NCI-H2107 treated with DMSO at 0.1 percent for 48 hours (cell line): ENCODE data around the gene BNIPL.

ENCODE experiments used
- DNase-seq: peaks from one replicate; lab custom pipeline; 2025; ENCODE audit not compliant: unreplicated experiment; lab: John Stamatoyannopoulos, UW

The BNIPL gene, protein sequence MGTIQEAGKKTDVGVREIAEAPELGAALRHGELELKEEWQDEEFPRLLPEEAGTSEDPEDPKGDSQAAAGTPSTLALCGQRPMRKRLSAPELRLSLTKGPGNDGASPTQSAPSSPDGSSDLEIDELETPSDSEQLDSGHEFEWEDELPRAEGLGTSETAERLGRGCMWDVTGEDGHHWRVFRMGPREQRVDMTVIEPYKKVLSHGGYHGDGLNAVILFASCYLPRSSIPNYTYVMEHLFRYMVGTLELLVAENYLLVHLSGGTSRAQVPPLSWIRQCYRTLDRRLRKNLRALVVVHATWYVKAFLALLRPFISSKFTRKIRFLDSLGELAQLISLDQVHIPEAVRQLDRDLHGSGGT

DNA sequence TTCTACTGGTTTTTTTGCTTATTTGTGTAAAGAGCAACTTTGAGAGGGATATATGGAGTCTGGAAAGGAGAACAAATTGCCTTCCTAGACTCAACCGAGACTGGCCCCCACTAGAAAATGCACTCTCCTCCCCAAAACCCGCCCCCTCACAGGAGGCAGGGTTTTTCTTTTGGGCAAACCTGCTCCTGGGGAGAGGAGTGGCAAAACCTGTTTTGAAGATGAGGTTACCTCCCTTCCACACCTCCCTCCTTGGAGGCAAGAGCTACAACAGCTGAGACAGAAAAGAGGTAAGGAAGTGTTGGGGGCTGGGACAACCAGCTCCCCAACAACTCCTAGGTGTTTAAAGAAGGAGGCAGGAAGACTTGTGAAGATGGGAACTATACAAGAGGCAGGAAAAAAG lies at the start of gene BNIPL:
Gene BNIPL, plus strand, starts transcription at position 231 of the 400 bp plus-strand sequence. Its CDS starts 140 bp downstream, at position 371.
- no peak for DNase-seq

DNA sequence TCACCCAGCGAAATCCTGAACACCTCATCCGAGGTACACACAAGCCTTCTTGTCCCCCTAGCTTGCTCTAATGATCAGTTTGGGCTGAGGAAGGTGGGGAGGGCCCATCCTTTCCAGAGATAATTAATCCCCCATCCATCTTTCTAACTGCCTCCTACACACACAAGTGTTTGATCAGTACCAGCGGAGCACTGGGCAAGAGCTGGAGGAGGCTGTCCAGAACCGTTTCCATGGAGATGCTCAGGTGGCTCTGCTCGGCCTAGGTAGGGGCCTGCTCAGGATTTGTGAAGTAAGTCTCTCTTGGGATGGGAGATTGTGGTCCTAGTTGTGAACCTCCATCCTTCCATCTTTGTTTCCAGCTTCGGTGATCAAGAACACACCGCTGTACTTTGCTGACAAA lies 48.5 kb upstream of the BNIPL start:
- DNase-seq = no peak

DNA sequence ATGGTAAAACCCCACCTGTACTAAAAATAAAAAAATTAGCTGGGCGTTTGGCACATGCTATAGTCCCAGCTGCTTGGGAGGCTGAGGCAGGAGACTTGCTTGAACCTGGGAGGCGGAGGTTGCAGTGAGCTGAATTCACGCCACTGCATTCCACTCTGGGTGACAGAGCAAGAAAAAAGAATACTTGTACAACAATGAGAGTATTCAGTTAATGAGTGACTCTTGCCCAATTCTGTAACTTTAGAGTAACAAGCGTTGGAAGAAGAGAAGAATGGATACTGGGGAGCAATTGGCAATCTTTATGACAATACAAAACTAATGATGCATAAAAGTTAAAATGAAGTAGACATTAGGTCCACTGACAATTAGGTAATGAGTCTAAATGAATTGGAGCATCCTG lies 43.8 kb upstream of the BNIPL start:
- no peak for DNase-seq

DNA sequence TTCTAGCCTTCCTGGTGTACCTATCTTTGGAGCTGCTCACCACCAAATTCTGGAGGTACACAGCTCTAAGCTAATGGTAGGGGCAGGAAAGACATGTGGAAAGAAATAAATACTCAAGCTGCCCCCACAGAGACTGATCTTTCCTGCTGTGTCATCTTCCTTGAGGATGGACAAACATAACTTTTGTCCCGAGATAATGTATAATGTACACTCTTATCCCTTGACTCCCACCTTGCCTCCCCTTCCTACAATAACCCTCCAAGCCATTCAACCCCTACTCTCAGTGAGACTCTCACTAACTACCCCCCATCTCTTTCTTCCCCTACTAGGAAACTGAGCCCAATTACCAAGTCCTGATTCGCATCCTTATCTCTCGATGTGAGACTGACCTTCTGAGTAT lies 42.1 kb upstream of the BNIPL start:
- no peak for DNase-seq

DNA sequence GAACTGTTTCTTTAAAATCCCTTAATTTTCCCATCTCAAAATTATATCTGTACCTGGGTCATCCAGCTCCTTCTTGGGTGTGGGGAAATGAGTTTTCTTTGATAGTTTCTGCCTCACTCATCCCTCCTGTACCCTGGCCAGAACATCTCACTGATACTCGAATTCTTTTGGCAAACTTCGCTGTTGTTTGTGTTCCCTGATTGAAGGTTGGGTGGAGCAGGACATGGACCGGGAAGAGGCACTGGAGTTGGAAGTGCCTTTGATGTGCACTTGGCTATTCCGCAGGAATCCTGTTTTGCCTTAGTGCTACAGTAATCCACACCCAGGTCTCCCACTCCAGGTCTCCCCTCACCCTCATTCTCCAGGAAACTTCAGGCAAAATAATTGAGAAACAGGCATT lies 40.9 kb upstream of the BNIPL start:
- DNase-seq = no peak

DNA sequence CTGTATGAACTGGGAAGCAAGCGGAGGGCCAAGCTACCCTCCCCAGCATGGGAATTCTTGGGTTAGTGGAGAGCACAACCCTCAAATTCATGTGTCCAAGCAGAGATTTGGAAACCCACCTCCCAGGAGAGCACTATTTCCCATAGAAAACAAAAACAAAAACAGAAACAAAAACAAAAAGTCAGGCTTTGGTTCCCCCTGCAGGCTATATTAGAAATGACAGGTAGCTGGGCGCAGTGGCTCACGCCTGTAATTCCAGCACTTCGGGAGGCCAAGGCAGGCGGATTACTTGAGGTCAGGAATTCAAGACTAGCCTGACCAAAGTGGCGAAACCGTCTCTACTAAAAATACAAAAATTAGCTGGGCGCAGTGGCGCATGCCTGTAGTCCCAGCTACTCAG lies 40.5 kb upstream of the BNIPL start:
- DNase-seq = no peak

DNA sequence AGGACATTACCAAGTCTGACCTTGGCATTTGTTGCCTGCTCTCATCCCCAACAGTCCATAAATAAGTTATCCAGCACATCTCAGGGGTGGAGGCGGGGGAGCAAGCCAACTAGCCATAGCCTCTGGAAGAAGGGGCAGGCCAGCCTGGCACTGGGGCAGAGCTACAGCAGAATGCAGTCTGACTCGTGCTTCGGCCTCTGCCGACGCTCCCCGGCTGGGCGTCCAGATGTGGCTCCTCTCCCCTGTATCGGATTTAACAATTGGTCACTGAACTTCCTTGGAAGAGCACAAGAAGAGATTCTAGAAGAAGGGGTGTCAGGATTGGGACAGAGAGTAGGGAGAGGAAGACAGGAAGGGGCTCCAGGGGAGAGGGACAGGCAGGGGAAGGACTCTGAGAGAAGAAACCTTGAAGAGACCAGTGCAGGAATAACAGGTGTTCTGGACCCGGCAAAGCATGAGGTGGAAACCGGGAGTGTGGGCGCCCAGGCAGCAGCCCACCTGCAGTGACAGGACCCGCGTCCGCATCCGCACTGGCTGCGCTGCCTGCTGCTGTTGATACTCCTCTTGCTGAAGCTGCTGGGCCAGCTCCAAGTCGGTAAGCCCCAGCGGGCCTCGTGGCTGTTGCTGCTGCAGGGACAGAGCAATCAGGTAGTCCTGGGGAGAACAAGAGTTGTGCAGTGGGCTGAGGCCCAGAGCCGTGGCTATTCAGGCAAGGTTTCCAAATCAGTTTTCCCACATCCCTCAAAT lies 39.1 kb upstream of the BNIPL start:
- DNase-seq = peak; percentile 9

DNA sequence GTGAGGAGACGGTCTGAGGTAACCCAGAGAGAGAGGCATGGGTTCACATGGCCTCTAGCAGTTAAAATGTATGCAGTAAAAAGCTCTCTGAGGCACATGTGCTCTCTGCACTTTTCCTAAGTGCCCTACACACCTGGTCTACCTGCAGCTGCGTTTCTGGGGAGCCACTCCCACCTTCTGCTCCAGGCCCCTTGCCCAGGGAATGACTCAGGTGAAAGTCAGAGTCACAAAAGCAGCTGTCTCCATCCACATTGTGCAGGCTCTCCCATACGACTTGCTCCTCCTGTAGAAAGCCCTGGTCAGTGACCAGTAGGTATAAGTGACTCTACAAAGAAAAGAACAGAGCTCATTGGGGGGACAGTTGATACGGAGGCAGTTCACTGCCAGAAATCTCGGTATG lies 38.4 kb upstream of the BNIPL start:
- DNase-seq = peak; percentile 27

DNA sequence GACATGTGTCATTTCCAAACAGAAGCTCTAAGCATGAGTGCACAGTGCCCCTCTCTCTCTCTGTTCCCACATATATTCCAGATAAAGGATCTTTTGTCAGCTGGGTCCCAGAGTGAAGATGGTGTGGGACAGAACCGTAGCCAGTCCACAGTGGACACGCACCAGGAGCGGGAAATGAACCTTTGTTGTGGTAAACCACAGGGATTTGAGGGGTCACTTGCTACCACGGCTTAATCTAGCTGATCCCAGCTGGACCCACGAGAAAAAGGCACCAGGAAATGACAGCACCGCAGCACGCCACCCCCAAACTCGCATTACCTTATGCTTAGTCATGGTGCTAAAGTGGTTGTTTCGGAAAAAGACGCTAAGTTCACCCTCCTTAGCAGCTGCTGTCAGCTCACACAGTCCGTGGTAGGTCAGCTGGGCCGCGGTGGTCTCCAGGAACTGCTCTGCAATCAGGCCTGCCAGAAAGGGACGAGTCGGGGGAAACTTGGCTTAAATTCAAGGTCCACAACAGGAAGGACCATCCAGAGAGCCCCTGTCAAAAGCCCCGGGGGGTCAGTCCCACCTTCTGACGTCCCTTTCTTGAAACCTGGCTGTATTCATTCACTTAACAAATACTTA lies 37.2 kb upstream of the BNIPL start:
- DNase-seq = no peak

DNA sequence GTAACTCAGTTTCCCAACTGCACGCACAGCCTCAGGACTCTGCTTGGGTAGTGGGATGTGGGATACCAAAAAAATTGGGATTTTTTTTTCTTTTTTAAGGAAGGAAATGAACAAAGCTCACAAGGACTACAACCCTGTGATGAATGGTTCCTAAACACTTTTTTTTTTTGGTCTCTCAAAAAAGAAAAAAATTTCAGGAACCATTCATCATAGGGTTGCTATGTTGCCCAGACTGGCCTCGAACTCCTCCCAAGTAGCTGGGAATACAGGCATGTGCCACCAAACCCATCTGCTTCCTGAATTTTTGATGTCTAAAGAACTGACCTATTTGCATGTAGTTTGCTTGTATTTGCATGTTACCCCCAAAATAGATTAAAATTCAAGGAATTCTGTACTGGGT lies 36.5 kb upstream of the BNIPL start:
- DNase-seq = no peak

DNA sequence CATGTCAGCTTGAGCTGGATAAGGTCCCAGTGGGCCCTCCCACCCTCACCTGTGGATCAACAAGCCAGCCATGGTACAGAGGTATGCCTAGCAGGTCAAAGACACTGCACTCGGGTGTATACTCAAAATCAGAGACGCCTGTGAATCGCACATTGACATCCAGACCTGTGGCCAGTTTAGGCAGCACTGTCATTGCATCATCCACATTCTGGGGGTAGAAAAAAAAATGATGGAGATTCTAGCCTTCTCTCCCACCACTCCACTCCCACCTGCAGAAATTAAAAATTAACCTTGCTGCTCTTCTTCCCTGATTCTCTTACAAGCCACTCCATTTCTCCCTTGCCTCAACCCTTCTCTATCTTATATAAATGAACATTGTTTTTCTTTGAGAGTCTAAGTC lies 36.0 kb upstream of the BNIPL start:
- DNase-seq = no peak

DNA sequence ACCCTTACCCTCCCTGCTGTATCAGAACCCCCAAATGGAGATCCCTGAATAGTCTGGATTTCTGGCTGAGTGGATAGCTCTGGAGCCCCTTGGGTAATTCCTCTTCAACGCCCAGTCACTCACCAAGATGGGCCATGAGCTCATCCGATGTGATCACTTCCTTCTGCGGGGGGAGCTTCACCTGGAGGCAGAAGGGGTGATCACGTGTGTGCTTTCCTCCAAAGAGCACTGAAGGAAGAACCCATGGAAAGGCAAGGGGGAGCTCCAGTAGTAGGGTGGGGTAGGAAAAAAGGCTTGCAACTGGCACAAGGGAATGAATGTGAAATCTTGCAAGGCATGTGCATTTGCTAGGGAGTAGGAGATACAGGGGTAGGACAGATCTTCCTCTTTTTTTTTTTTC lies 34.8 kb upstream of the BNIPL start:
- DNase-seq = no peak

DNA sequence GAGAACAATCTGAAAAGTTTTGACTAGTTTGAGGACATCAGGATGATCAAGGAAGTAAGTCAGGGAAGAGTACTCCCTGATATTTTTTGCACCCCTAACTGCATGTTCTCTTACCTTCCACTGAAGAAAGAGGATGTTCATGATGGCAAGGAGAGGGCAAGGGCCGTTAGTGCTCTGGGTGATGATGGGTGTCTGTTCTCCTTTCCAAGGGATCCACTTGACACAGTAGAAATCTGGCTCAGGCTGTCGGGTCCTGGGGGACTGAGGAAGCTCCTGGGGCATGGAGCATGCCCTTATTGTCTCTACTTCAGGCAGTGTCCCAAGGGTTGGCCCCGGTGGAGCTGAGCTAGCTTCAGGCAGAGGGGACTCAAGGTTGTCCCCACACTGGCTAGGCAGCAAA lies 34.3 kb upstream of the BNIPL start:
- no peak for DNase-seq

DNA sequence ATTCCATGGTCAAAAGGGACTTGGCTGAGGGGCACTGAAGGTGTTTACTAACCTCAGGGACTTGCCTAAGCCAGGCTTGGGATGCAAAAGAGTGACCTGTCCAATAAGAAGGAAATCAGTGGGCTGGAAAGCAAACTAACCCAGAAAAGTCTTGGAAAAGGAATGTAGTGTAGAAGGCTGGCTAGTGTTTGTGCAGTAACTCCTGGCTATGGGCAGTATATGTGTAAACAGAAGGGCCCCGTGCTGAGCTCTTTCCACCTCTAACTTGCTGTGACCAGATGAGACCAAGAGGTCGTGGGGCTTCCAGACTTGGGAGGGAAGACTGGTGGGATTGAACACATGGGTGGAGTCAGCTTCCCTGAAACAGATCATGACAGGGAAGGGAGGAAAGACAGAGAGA lies 33.8 kb upstream of the BNIPL start:
- DNase-seq = no peak

DNA sequence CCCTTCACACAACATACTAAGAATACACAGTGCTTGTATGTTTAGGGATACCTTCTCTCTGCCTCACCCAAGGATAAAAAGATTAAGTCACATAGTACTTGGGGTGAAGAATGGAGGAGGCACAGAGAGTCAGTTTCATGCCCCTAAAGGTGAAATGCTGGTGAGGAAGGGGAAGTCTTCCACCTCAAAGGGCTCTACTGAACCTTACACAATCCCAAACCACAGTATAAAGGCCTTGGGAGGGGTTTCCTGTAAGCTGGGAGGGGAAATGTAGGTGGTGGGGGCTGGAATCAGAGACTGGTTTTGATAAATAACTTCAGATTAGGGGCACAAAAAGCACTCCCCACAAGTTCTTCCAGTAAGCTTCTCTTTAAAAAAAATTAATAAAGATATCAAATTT lies 33.2 kb upstream of the BNIPL start:
- no peak for DNase-seq

DNA sequence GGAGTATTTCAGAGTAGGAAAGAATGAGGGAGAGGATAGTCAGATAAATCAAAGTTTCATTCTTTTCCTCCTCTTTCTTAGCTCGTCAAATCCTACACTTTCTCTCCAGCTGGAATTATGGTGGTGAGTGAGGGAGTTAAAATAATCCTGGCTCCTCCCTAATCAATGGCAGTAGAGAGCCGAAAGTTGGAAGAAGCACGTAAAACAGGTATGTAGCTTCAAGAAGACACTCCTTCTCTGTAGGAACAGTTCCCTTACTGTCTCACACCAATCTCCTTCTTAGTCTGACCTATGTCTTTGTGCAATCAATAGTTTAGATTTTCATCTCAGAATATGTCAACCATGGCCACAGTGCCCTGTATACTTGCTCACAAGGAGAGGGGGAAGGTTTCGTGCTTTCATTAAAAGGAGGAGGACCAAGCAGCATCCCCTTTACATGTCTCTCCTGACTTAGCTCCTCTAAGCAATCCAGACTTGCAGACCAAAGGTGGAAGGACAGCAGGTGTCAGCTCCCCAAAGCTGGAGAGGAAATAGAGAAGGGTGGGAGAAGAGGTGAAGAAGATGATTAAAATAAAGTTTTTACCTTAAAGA lies 30.6 kb upstream of the BNIPL start:
- DNase-seq = no peak

DNA sequence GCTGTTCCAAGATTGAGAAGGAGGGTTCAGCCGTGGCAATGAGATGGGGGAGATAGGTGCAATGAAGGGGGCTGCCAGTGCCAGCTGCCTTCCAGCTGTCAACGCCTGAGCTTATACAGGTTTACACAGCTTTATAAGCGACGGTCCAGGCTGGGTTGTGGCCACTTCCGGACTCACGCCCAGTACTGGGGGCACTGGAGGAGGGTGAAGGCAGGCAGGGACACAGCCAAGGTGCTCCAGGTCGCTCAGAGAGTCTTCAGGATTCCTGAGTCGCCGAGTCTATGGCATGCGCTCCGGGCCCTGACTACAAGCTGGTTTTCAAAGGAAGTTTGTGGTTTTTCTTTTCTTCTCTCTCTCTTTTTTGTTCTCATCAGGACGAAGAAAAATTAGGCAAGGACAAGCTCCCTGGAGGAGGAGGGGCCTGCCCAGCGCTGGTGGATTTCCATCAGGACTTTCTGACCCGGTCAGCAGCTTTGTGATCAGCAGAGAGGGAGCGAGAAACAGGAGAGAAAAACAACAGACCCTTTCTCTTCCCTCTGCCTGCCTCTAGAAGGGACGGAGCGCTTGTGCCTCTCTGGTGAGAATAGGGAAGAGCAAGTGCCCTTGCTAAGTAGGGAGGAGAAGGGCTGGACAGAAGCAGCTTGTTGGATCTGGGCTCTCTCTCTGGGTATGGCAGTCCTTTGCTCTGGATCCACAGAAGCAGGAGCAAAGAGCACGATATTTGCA lies 29.9 kb upstream of the BNIPL start, which contains the start of gene MINDY1:
Gene MINDY1, minus strand, starts transcription at position 576 of the 726 bp plus-strand sequence. CDS start 4,285 bp downstream, outside the sequence.
- peak; percentile 93 for DNase-seq

DNA sequence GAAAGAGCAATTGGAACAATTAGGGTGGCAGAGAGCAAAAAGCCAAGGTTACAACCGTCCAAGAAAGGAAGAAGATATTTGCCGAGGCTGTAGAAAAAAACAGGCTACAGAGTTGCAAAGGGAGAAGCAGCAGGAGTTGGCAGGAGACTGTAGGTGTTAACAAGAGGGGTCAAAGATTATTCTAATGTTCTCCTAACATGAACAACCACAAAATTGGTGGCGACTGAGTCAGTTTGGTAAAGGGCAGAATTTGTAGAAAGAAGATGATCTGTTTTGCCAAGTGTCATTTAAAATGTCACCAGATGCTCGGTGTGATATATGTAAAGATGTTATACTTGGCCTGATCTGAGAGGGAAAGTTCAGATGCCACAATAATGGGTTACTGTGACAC lies 28.5 kb upstream of the BNIPL start:
- no peak for DNase-seq

DNA sequence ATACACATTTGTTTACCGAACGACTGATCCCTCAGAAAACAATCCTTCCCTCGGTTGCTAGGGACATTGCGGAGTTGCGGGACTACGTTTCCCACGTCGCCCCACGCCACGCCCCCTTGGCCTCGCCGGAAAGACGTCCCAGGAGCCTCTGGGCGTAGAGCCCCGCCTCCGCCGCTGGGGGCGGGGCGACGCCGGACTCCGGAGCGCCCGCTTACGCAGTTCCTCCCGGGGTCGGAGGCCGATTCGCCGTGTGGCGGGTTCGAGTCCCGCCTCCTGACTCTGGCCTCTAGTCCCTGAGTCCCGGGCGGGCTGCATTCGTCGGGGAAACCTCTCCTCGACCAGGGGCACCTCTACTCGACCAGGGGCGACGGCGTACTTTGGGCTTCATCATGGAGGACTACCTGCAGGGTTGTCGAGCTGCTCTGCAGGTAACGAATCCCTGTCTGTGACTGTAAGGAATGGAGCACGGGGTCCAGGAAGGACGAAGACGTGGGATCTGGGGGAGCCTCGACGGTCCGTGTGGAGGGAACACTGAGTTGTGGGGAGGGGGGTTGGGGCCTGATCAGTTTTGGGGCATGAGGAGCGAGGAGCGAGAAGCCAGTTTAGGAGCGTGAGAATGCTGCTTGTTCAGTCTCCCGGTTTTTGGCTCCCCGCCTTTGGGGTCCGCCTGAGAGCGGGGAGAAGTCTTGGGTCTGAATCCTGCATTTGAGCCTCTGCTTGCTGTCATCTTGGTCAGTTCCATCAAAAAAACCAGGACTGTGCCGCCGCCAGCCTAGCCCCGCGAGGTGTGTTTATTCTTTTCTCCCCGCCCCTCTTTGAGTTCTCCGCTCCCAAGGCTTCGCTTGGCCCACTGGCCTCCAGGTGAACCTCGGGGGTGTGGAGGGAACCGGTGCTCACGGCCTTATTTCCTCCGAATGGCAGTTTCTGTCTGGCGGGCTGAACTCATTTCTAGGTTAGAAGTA lies 27.9 kb upstream of the BNIPL start, which contains the start of gene PRUNE1:
Gene PRUNE1, plus strand, starts transcription at position 206 of the 962 bp plus-strand sequence. Its CDS starts 184 bp downstream, at position 390.
- peak; percentile 86 for DNase-seq

DNA sequence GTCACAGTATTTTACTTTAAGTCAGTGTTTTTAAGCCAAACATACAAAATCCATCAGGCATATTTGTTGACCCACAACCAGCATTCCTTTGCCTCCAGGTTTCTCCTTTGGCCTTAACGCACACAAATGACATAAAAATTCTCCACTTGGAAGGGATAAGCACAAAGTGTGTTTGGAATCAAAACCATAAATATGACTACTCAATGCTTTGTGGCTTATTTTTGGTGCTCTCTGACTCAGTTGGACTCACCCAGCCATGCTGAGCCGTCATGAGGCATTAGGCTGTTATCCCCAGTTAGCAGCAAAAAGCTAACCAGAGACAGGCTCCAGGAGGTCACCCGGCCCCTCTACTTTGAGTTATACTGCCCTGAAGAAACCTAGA lies 27.2 kb upstream of the BNIPL start:
- DNase-seq = no peak
